ENCODE measurements around the gene LNX1. TPM values are rescaled to one million over a fixed set of nuclear protein-coding genes. Genes with fewer than 3 reads are reported as not detected.

The LNX1 gene
- total RNA-seq, 2 experiments from 2014 or later = not detected

- Histone ChIP-seq H3K36me3 (ENCODE audit: insufficient read depth, low read length) (no peaks in the 10 kb centered on the region), H3K9me3 (ENCODE audit: low read length) (no peaks in the 10 kb centered on the region), H2AFZ (ENCODE audit: low read length) (no peak overlapping the region), H3K27ac (ENCODE audit: low read depth, low read length, poor library complexity, severe bottlenecking) (no peak overlapping the region), H3K9me2 (ENCODE audit: insufficient read depth, low read length) (no peaks in the 10 kb centered on the region), H3K4me3 (ENCODE audit: low read depth, low read length, poor library complexity, severe bottlenecking) (no peak overlapping the region), H3K4me2 (ENCODE audit: low read length) (no peak overlapping the region), H3K79me2 (ENCODE audit: insufficient read depth, low read depth, low read length) (no peaks in the 10 kb centered on the region), H3K4me1 (ENCODE audit: insufficient read depth, low read length, poor library complexity, severe bottlenecking) (no peaks in the 10 kb centered on the region), H4K20me1 (ENCODE audit: insufficient read depth, low read length) (no peaks in the 10 kb centered on the region)
- TF ChIP-seq CTCF (conservative IDR thresholded peaks at IDR 0.05; ENCODE audit: low read length) = no peak
- TF ChIP-seq EZH2phosphoT487 (IDR thresholded peaks at IDR 0.05; ENCODE audit: borderline replicate concordance, low read depth, low read length) = no peak
- intact Hi-C loops (cut with micrococcal nuclease; ENCODE audit: unreplicated experiment) = no loop called here
- no peak for DNase-seq (ENCODE audit: low spot score)
- POLR2A ChIA-PET = no interaction called here
- CTCF ChIA-PET (ENCODE audit: unreplicated experiment) = no interaction called here
- BruUV-seq (replicated peaks) = no TSS peak
Observed at GRCh38 chr4:53520116-53520515, 71.2 kb downstream of the LNX1 start.

- DNase-seq (ENCODE audit: low spot score) = no peak
- Histone ChIP-seq H3K4me1 (ENCODE audit: insufficient read depth, low read length, poor library complexity, severe bottlenecking) (no peaks in the 10 kb centered on the region), H4K20me1 (ENCODE audit: insufficient read depth, low read length) (no peaks in the 10 kb centered on the region), H3K4me2 (ENCODE audit: low read length) (no peak overlapping the region), H3K27ac (ENCODE audit: low read depth, low read length, poor library complexity, severe bottlenecking) (no peak overlapping the region), H3K36me3 (ENCODE audit: insufficient read depth, low read length) (no peaks in the 10 kb centered on the region), H2AFZ (ENCODE audit: low read length) (no peak overlapping the region), H3K9me3 (ENCODE audit: low read length) (no peaks in the 10 kb centered on the region), H3K79me2 (ENCODE audit: insufficient read depth, low read depth, low read length) (no peaks in the 10 kb centered on the region), H3K4me3 (ENCODE audit: low read depth, low read length, poor library complexity, severe bottlenecking) (no peak overlapping the region), H3K9me2 (ENCODE audit: insufficient read depth, low read length) (no peaks in the 10 kb centered on the region)
- POLR2A ChIA-PET = interaction anchor here (0.6 kb wide), 1 partner anchor 108 kb away, joined by 3 read pairs; no protein-coding TSS in a partner anchor
- intact Hi-C loops (cut with micrococcal nuclease; ENCODE audit: unreplicated experiment) = no loop called here
- TF ChIP-seq CTCF (conservative IDR thresholded peaks at IDR 0.05; ENCODE audit: low read length) = no peak
- BruUV-seq (replicated peaks) = no TSS peak
- CTCF ChIA-PET (ENCODE audit: unreplicated experiment) = no interaction called here
Observed at GRCh38 chr4:53518807-53519206, 72.5 kb downstream of the LNX1 start.

- intact Hi-C loops (cut with micrococcal nuclease; ENCODE audit: unreplicated experiment) = no loop called here
- Histone ChIP-seq H3K36me3 (ENCODE audit: insufficient read depth, low read length) (no peaks in the 10 kb centered on the region), H3K79me2 (ENCODE audit: insufficient read depth, low read depth, low read length) (no peaks in the 10 kb centered on the region), H3K4me3 (ENCODE audit: low read depth, low read length, poor library complexity, severe bottlenecking) (no peak overlapping the region), H4K20me1 (ENCODE audit: insufficient read depth, low read length) (no peaks in the 10 kb centered on the region), H3K9me3 (ENCODE audit: low read length) (no peaks in the 10 kb centered on the region), H3K4me2 (ENCODE audit: low read length) (no peak overlapping the region), H2AFZ (ENCODE audit: low read length) (no peak overlapping the region), H3K27ac (ENCODE audit: low read depth, low read length, poor library complexity, severe bottlenecking) (no peak overlapping the region), H3K4me1 (ENCODE audit: insufficient read depth, low read length, poor library complexity, severe bottlenecking) (no peaks in the 10 kb centered on the region), H3K9me2 (ENCODE audit: insufficient read depth, low read length) (no peaks in the 10 kb centered on the region)
- DNase-seq (ENCODE audit: low spot score) = no peak
- BruUV-seq (replicated peaks) = no TSS peak
- POLR2A ChIA-PET = no interaction called here
- CTCF ChIA-PET (ENCODE audit: unreplicated experiment) = no interaction called here
- TF ChIP-seq EZH2phosphoT487 (IDR thresholded peaks at IDR 0.05; ENCODE audit: borderline replicate concordance, low read depth, low read length) (no peak), CTCF (conservative IDR thresholded peaks at IDR 0.05; ENCODE audit: low read length) (no peak)
Observed at GRCh38 chr4:53515076-53515475, 76.2 kb downstream of the LNX1 start.

Data from OCI-LY7 (cell line).